Fibroblast of lung (primary cell): ENCODE measurements around the gene NEDD4L. TPM values are rescaled to one million over a fixed set of nuclear protein-coding genes. Genes with fewer than 3 reads are reported as not detected.

Source experiments
- DNase-seq, 2 donors: peaks; one replicate each; pipeline versions ENCODE4 v3.0.0 to v3.0.0-alpha.2; 2010; ENCODE audit warnings: low read depth in 2 of 2
- H2AFZ ChIP-seq: 2 replicates; pipeline ENCODE4 v1.5.1; 2012; ENCODE audit warnings: low read length, control low read depth, inconsistent platforms
- H3K27ac ChIP-seq: 2 replicates; pipeline ENCODE4 v1.5.1; 2011; ENCODE audit warnings: low read length, control low read depth; ENCODE audit not compliant: insufficient read depth
- H3K27me3 ChIP-seq: 2 replicates; pipeline ENCODE4 v1.5.1; 2011; ENCODE audit warnings: mild to moderate bottlenecking, low read length; ENCODE audit not compliant: control insufficient read depth, insufficient read depth
- H3K36me3 ChIP-seq: 2 replicates; pipeline ENCODE4 v1.5.1; 2011; ENCODE audit warnings: low read length; ENCODE audit not compliant: control insufficient read depth, insufficient read depth
- H3K4me1 ChIP-seq: 2 replicates; pipeline ENCODE4 v1.5.1; 2011; ENCODE audit warnings: low read length; ENCODE audit not compliant: control insufficient read depth, insufficient read depth; ENCODE audit errors: extremely low read depth
- H3K4me2 ChIP-seq: 2 replicates; pipeline ENCODE4 v1.5.1; 2011; ENCODE audit warnings: low read length, control low read depth; ENCODE audit not compliant: insufficient read depth; ENCODE audit errors: extremely low read depth
- H3K4me3 ChIP-seq, 4 experiments: fragments of 200-600 bp in 1 of 4; sonication (generic) in 1 of 4; replicated peaks in 1 of 4; 2 replicates each; pipeline ENCODE4 v1.5.1; 2011 to 2016; ENCODE audit warnings: low read length in 4 of 4, low read depth in 3 of 4, mild to moderate bottlenecking in 3 of 4, control low read depth in 2 of 4, inconsistent platforms in 1 of 4, mixed read lengths in 1 of 4; ENCODE audit not compliant: insufficient read depth in 1 of 4; ENCODE audit errors: control extremely low read depth in 1 of 4
- H3K79me2 ChIP-seq: 2 replicates; pipeline ENCODE4 v1.5.1; 2012; ENCODE audit warnings: mild to moderate bottlenecking, low read length, inconsistent platforms; ENCODE audit not compliant: control insufficient read depth, insufficient read depth
- H3K9ac ChIP-seq: 2 replicates; pipeline ENCODE4 v1.5.1; 2011; ENCODE audit warnings: mild to moderate bottlenecking, low read length, control low read depth; ENCODE audit not compliant: insufficient read depth
- H3K9me3 ChIP-seq: 2 replicates; pipeline ENCODE4 v1.5.1; 2012; ENCODE audit warnings: low read depth, low read length; ENCODE audit not compliant: control insufficient read depth, insufficient read depth
- H4K20me1 ChIP-seq: 2 replicates; pipeline ENCODE4 v1.5.1; 2011; ENCODE audit warnings: low read length; ENCODE audit not compliant: control insufficient read depth, insufficient read depth; ENCODE audit errors: extremely low read depth
- EZH2 ChIP-seq: IDR thresholded peaks from 2 replicates; pipeline ENCODE4 v1.5.1; 2012; ENCODE audit warnings: low read length, control low read depth, mild to moderate bottlenecking; ENCODE audit errors: missing control alignments
- polyA plus RNA-seq, 2 donors: library from polyadenylated mRNA; depleted of rRNA in 1 of 2; stranded (reverse) in 1 of 2; unstranded in 1 of 2; fragments of >200 nt; gene quantifications; 2 replicates each; pipeline ENCODE4 v1.2.1, GENCODE V29; 2011 to 2012; ENCODE audit warnings: missing spikeins in 1 of 2
- total RNA-seq: library from RNA; depleted of rRNA; stranded (reverse); fragments of >200 nt; gene quantifications from 2 replicates; pipeline ENCODE4 v1.2.1, GENCODE V29; 2014
- TF ChIP-seq, protein P1 (sequence below), 2 donors: IDR thresholded peaks in 1 of 2; conservative IDR thresholded peaks in 1 of 2; 1 replicate in 1 of 2; 2 replicates in 1 of 2; pipeline ENCODE4 v1.5.1; 2011 to 2012; ENCODE audit warnings: low read length in 2 of 2, control low read depth in 1 of 2, inconsistent platforms in 1 of 2, low read depth in 1 of 2, mild to moderate bottlenecking in 1 of 2

Gene NEDD4L
- total and polyA plus RNA-seq, 2 donors (not counting 1 experiment from before 2014, with no cell fraction given): 5.5 to 18.7 TPM

DNA sequence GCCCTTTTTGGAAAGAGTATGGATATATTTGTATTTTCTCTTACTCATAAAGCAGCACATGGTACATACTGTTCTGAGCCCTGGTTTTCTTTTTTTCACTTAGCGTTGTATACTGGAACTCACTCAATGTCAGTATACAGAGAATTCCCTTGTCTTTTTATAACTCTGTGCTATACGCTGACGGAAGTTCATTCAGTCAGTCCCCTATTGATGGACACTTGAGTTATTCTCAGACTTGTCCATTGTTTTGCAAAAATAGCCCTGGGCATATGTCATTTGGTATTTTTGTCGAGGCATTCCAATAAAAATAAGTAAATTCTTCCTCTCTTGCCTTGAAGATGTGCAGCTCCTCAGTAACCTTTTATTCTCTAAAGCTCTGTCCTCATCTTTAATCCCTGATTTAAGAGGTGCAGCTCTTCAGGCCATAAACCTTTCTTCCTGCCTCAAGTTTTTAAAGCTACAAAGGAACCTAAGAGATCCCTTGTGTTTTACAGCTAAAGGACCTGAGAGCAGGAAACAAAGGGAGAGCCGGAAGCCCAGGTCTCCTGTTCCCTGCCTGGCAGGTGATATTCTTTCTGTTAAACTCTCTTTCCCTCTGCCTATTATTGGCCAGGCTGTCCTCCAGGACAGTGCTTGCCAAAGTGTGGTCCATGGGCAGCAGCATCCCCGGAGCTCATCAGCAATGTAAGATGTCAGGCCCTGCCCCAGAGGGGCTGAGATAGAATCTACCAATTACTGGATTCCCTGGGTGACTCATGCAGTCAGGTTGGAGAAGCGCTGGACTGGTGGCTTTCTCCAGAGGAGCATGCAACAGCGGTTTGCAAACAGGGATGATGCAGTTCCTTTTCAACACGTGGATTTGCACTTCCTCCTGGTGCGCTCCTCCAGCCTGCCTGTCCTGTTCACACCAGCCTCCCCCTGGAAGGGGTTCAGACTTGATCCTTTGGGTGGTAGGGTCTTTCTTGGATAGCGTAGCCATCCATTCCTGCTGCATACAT is 158.0 kb downstream of the NEDD4L start:
- no peaks in the 10 kb centered on the region for H3K27me3 ChIP-seq
- peak in 1 of 2 donors; percentile 70 for DNase-seq
- no peak overlapping the region for H3K27ac ChIP-seq
- H3K9me3 ChIP-seq: no peaks in the 10 kb centered on the region
- no peak overlapping the region for H3K9ac ChIP-seq
- no peaks in the 10 kb centered on the region for H3K36me3 ChIP-seq
- no peaks in the 10 kb centered on the region for H3K79me2 ChIP-seq
- TF ChIP-seq, protein P1, sequence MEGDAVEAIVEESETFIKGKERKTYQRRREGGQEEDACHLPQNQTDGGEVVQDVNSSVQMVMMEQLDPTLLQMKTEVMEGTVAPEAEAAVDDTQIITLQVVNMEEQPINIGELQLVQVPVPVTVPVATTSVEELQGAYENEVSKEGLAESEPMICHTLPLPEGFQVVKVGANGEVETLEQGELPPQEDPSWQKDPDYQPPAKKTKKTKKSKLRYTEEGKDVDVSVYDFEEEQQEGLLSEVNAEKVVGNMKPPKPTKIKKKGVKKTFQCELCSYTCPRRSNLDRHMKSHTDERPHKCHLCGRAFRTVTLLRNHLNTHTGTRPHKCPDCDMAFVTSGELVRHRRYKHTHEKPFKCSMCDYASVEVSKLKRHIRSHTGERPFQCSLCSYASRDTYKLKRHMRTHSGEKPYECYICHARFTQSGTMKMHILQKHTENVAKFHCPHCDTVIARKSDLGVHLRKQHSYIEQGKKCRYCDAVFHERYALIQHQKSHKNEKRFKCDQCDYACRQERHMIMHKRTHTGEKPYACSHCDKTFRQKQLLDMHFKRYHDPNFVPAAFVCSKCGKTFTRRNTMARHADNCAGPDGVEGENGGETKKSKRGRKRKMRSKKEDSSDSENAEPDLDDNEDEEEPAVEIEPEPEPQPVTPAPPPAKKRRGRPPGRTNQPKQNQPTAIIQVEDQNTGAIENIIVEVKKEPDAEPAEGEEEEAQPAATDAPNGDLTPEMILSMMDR (conservative IDR thresholded peaks at IDR 0.05 in 1 of 2, IDR thresholded peaks at IDR 0.05 in 1 of 2; ENCODE audit: low read depth in 1 of 2, low read length in 2 of 2): no peak
- no peak for TF ChIP-seq EZH2
- no peak overlapping the region for H3K4me3 ChIP-seq
- H2AFZ ChIP-seq: no peak overlapping the region
- H3K4me2 ChIP-seq: no peak overlapping the region
- H3K4me1 ChIP-seq: peaks cover 5% of the 10 kb centered on the region
- H4K20me1 ChIP-seq: no peaks in the 10 kb centered on the region

DNA sequence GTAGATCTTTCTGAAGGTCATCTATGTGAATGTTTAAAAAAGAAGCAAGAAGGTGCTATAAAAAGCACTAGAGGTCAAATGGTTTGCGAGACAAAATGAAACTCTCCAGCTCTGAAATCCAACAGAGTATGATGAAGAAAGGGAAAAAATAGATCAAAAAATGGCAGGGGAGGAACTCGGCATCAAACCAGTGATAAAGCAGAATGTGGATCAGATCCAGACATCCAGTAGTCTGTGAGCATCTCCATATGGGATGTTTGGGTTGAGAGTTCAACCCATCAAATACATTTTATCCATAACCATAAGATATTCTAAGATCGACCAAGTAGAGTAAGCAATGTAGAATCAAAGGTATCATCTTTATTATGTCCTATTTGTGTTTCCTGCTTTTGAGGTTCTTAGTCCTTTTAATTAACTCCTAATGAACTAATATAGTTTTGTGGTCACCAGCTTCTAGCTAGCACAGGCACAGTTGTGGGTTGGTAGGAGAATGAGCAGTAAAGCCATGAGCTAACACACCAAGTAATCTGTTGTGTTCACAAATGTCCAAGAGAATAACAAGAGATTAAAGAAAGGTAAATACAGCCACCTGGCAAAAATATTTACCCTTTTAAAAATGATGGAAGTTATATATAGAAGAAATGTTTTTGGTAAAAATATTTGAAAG is 160.9 kb downstream of the NEDD4L start:
- Histone ChIP-seq H3K27me3 (no peaks in the 10 kb centered on the region), H3K9ac (no peak overlapping the region), H3K79me2 (no peaks in the 10 kb centered on the region), H3K4me3 (no peak overlapping the region), H2AFZ (no peak overlapping the region), H3K36me3 (no peaks in the 10 kb centered on the region), H3K4me1 (peaks cover 12% of the 10 kb centered on the region), H3K9me3 (no peaks in the 10 kb centered on the region), H3K27ac (no peak overlapping the region), H4K20me1 (no peaks in the 10 kb centered on the region), H3K4me2 (no peak overlapping the region)
- no peak for DNase-seq
- TF ChIP-seq EZH2: no peak
- TF ChIP-seq, protein P1 (conservative IDR thresholded peaks at IDR 0.05 in 1 of 2, IDR thresholded peaks at IDR 0.05 in 1 of 2; ENCODE audit: low read depth in 1 of 2, low read length in 2 of 2): no peak

DNA sequence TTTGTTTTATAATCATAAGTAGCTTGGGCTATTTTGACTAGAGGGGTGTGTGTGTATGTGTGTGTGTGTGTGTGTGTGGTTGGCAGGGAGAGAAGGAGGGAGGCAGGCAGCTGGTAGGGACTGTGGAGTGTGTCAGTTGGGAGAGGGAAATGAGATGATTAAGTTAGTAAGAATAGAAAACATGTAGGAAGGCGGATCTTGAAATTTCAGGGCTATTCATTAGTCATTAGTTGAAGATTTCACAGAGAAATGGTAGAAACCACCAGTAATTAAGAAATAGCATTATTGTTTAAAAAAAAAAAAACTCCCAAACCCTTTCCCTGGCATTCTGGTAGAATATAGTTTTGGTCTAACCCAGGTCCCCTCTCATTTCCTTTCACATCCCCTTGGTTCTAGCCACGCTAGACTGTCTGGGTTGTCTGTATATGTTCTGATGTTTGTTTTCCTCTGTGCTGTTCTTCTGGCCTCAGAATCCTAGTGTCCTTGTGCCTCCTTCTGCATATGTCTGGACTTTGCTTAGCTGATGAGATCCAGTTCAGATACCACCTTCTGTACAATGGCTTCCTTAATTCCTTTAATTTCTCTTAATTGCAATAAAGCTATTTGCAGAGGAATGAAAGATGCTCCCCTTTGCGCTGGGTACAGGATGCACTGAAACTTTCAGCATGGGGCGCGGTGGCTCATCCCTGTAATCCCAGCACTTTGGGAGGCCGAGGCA is 161.6 kb downstream of the NEDD4L start:
- Histone ChIP-seq H3K27ac (no peak overlapping the region), H3K36me3 (no peaks in the 10 kb centered on the region), H4K20me1 (no peaks in the 10 kb centered on the region), H3K4me2 (peak overlapping the region; percentile 32), H3K79me2 (no peaks in the 10 kb centered on the region), H3K4me3 (no peak overlapping the region), H2AFZ (no peak overlapping the region), H3K27me3 (no peaks in the 10 kb centered on the region), H3K4me1 (peaks cover 12% of the 10 kb centered on the region), H3K9me3 (no peaks in the 10 kb centered on the region), H3K9ac (no peak overlapping the region)
- no peak for TF ChIP-seq EZH2
- TF ChIP-seq, protein P1 (conservative IDR thresholded peaks at IDR 0.05 in 1 of 2, IDR thresholded peaks at IDR 0.05 in 1 of 2; ENCODE audit: low read depth in 1 of 2, low read length in 2 of 2): no peak
- peak; percentile 66 to 90 for DNase-seq
